Activated CD8-positive, alpha-beta memory T cell treated with anti-CD3 and anti-CD28 coated beads, Interleukin-2, amount 10 ng/mL, durations not matched to agents 7 days and 5 days (primary cell): ENCODE data around the gene ZNF490. TPM values are rescaled to one million over a fixed set of nuclear protein-coding genes. Genes with fewer than 3 reads are reported as not detected.

Experiments
- ATAC-seq: fragments of 150-1000 bp; cut with Tn5 transposase; one replicate; pipeline ENCODE4 v1.10.0; 2021; ENCODE audit warnings: moderate library complexity
- CTCF ChIA-PET: fragments of 350-600 bp; sonication (Branson Sonifier 250); formaldehyde crosslinking; loops from one replicate; lab custom pipeline; 2021; ENCODE audit warnings: antibody characterized with exemption; lab: Charles Lee
- DNase-seq: peaks from one replicate; pipeline ENCODE4 v3.0.0-alpha.2; 2020
- H3K27ac Mint-ChIP-seq: one replicate; pipeline ENCODE4 v1.8.0; 2021; ENCODE audit warnings: mild to moderate bottlenecking, mixed read lengths
- H3K27me3 Mint-ChIP-seq: one replicate; pipeline ENCODE4 v1.8.0; 2021; ENCODE audit warnings: mixed read lengths
- H3K36me3 Mint-ChIP-seq: one replicate; pipeline ENCODE4 v1.8.0; 2021; ENCODE audit warnings: mild to moderate bottlenecking, mixed read lengths
- H3K4me1 Mint-ChIP-seq: one replicate; pipeline ENCODE4 v1.8.0; 2021; ENCODE audit warnings: mixed read lengths
- H3K4me3 Mint-ChIP-seq: one replicate; pipeline ENCODE4 v1.8.0; 2021; ENCODE audit warnings: mild to moderate bottlenecking, moderate library complexity, mixed read lengths
- H3K9me3 Mint-ChIP-seq: one replicate; pipeline ENCODE4 v1.8.0; 2022; ENCODE audit warnings: low read depth, mixed read lengths
- total RNA-seq, 2 experiments: library from RNA; stranded (reverse); gene quantifications; one replicate each; pipeline ENCODE4 v1.2.3, GENCODE V29; 2021

ZNF490 gene
- total RNA-seq, 2 experiments from 2014 or later, result 14.0 to 14.7 TPM

- CTCF ChIA-PET, result no interaction called here
- Mint-ChIP-seq H3K27ac (no peak overlapping the region), H3K36me3 (peaks cover 67% of the 10 kb centered on the region), H3K9me3 (peaks cover 20% of the 10 kb centered on the region), H3K4me1 (peaks cover 37% of the 10 kb centered on the region), H3K27me3 (no peaks in the 10 kb centered on the region), H3K4me3 (no peak overlapping the region)
- DNase-seq, result no peak
- ATAC-seq, result no peak
Measured at GRCh38 chr19:12546903-12547302, 63.7 kb downstream of the ZNF490 start.

- ATAC-seq (no peak), DNase-seq (no peak)
- Mint-ChIP-seq H3K27ac (no peak overlapping the region), H3K4me1 (peaks cover 32% of the 10 kb centered on the region), H3K9me3 (peaks cover 20% of the 10 kb centered on the region), H3K4me3 (no peak overlapping the region), H3K27me3 (no peaks in the 10 kb centered on the region), H3K36me3 (peaks cover 65% of the 10 kb centered on the region)
- CTCF ChIA-PET, result no interaction called here
Measured at GRCh38 chr19:12546068-12546467, 64.5 kb downstream of the ZNF490 start.

- H3K36me3 Mint-ChIP-seq, result peaks cover 67% of the 10 kb centered on the region
- DNase-seq (no peak), ATAC-seq (no peak)
- H3K4me1 Mint-ChIP-seq, result peaks cover 28% of the 10 kb centered on the region
- H3K4me3 Mint-ChIP-seq, result no peak overlapping the region
- H3K27me3 Mint-ChIP-seq, result no peaks in the 10 kb centered on the region
- CTCF ChIA-PET, result no interaction called here
- peaks cover 21% of the 10 kb centered on the region for H3K9me3 Mint-ChIP-seq
- no peak overlapping the region for H3K27ac Mint-ChIP-seq
Measured at GRCh38 chr19:12545267-12545666, 65.3 kb downstream of the ZNF490 start.

GRCh38 chr19:12544401-12544876 lies 66.2 kb downstream of the ZNF490 start:
- H3K27ac Mint-ChIP-seq, result no peak overlapping the region
- H3K4me3 Mint-ChIP-seq, result no peak overlapping the region
- H3K36me3 Mint-ChIP-seq, result peaks cover 71% of the 10 kb centered on the region
- no peaks in the 10 kb centered on the region for H3K27me3 Mint-ChIP-seq
- H3K9me3 Mint-ChIP-seq, result peaks cover 23% of the 10 kb centered on the region
- DNase-seq, result no peak
- ATAC-seq, result no peak
- CTCF ChIA-PET, result no interaction called here
- peaks cover 22% of the 10 kb centered on the region for H3K4me1 Mint-ChIP-seq

- Mint-ChIP-seq H3K27ac (no peak overlapping the region), H3K4me3 (no peak overlapping the region), H3K36me3 (peaks cover 65% of the 10 kb centered on the region), H3K9me3 (peaks cover 21% of the 10 kb centered on the region), H3K27me3 (no peaks in the 10 kb centered on the region), H3K4me1 (peaks cover 16% of the 10 kb centered on the region)
- DNase-seq (no peak), ATAC-seq (no peak)
- CTCF ChIA-PET, result no interaction called here
Measured at GRCh38 chr19:12543855-12544254, 66.8 kb downstream of the ZNF490 start.

Other genes with a start within 250 kb of the ZNF490 start
- gene ZNF442, start 245.1 kb downstream of the ZNF490 start, total RNA-seq, result under 1 TPM; 0.55 to 0.56 TPM
- 1 to 10 TPM; 4.6 to 4.8 TPM for gene ZNF799, start 209.5 kb downstream of the ZNF490 start, total RNA-seq
- 1 to 10 TPM; 3.7 to 4.3 TPM for gene ZNF443, start 169.8 kb downstream of the ZNF490 start, total RNA-seq
- gene ZNF709, start 126.0 kb downstream of the ZNF490 start, total RNA-seq, result 1 to 10 TPM; 1.4 to 1.9 TPM
- gene ZNF564, start 59.3 kb downstream of the ZNF490 start, total RNA-seq, result 10 to 100 TPM in 1 of 2 experiments, 1 to 10 TPM in 1; 9.6 to 10.6 TPM
- gene ZNF791, start 107 bp upstream of the ZNF490 start, total RNA-seq, result 10 to 100 TPM; 30.0 to 41.5 TPM
- 100 to 1,000 TPM; 102 to 118 TPM for gene MAN2B1, start 55.9 kb upstream of the ZNF490 start, total RNA-seq
- gene WDR83, start 56.0 kb upstream of the ZNF490 start, total RNA-seq, result 10 to 100 TPM; 21.4 to 22.0 TPM
- 100 to 1,000 TPM; 106 to 111 TPM for gene DHPS, start 71.1 kb upstream of the ZNF490 start, total RNA-seq
- gene GNG14, start 77.2 kb upstream of the ZNF490 start, total RNA-seq, result not detected
- gene FBXW9, start 85.8 kb upstream of the ZNF490 start, total RNA-seq, result 1 to 10 TPM; 5.2 to 6.3 TPM
- gene TNPO2, start 113.1 kb upstream of the ZNF490 start, total RNA-seq, result 100 to 1,000 TPM; 101 to 104 TPM
- 100 to 1,000 TPM; 195 to 239 TPM for gene TRIR, start 123.9 kb upstream of the ZNF490 start, total RNA-seq
- 10 to 100 TPM; 68.6 to 84.1 TPM for gene GET3, start 126.7 kb upstream of the ZNF490 start, total RNA-seq
- not detected for gene BEST2, start 141.0 kb upstream of the ZNF490 start, total RNA-seq
- gene HOOK2, start 164.7 kb upstream of the ZNF490 start, total RNA-seq, result 10 to 100 TPM; 16.6 to 18.2 TPM
- gene JUNB, start 180.7 kb upstream of the ZNF490 start, total RNA-seq, result 100 to 1,000 TPM; 142 to 191 TPM
- gene PRDX2, start 191.0 kb upstream of the ZNF490 start, total RNA-seq, result 100 to 1,000 TPM; 168 to 218 TPM
- gene THSD8, start 191.3 kb upstream of the ZNF490 start, total RNA-seq, result 10 to 100 TPM; 27.9 to 29.8 TPM
- 10 to 100 TPM; 53.4 to 58.8 TPM for gene RNASEH2A, start 195.8 kb upstream of the ZNF490 start, total RNA-seq
- gene RTBDN, start 223.8 kb upstream of the ZNF490 start, total RNA-seq, result not detected
- gene MAST1, start 227.7 kb upstream of the ZNF490 start, total RNA-seq, result 1 to 10 TPM in 1 of 2 experiments, under 1 TPM in 1; 0.67 to 2.5 TPM